HG03432 (cell line): ENCODE results near the gene MUC13.
"Not testable (repeated sequence)": the region's sequence is repeated elsewhere in the genome, so short reads cannot be mapped to it uniquely, and the experiment has no call there.

Experiments
- ATAC-seq: cut with Tn5 transposase; IDR thresholded peaks from one replicate; pipeline ENCODE4 v1.9.1; 2021; ENCODE audit warnings: mild to moderate bottlenecking, moderate library complexity; ENCODE audit not compliant: unreplicated experiment

MUC13 gene

GRCh38 chr3:124934577-124934976, at the start of gene MUC13:
Gene MUC13, minus strand, starts transcription at chr3:124934751. Its CDS starts 39 bp downstream, at chr3:124934712.
- ATAC-seq = no peak

GRCh38 chr3:124982855-124983254, 48.3 kb upstream of the MUC13 start:
- ATAC-seq = no peak

GRCh38 chr3:124981472-124981871, 46.9 kb upstream of the MUC13 start:
- ATAC-seq = no peak

GRCh38 chr3:124978627-124979026, 44.1 kb upstream of the MUC13 start:
- no peak for ATAC-seq

- ATAC-seq = no peak
Measured at GRCh38 chr3:124976383-124976782, 41.8 kb upstream of the MUC13 start.

GRCh38 chr3:124974691-124975090, 40.1 kb upstream of the MUC13 start:
- ATAC-seq = no peak

- ATAC-seq = no peak
Measured at GRCh38 chr3:124973290-124973689, 38.7 kb upstream of the MUC13 start.

GRCh38 chr3:124972457-124972856, 37.9 kb upstream of the MUC13 start:
- no peak for ATAC-seq

- ATAC-seq = no peak
Measured at GRCh38 chr3:124969963-124970722, 35.6 kb upstream of the MUC13 start.

GRCh38 chr3:124969190-124969589, 34.6 kb upstream of the MUC13 start:
- ATAC-seq = no peak

- no peak for ATAC-seq
Measured at GRCh38 chr3:124967964-124968363, 33.4 kb upstream of the MUC13 start.

- no peak for ATAC-seq
Measured at GRCh38 chr3:124966521-124967445, 32.2 kb upstream of the MUC13 start.

- ATAC-seq = no peak
Measured at GRCh38 chr3:124965413-124965812, 30.9 kb upstream of the MUC13 start.

- ATAC-seq = no peak
Measured at GRCh38 chr3:124964387-124964786, 29.8 kb upstream of the MUC13 start.

GRCh38 chr3:124963755-124964154, 29.2 kb upstream of the MUC13 start:
- no peak for ATAC-seq

- ATAC-seq = no peak
Measured at GRCh38 chr3:124962403-124962940, 27.9 kb upstream of the MUC13 start.

GRCh38 chr3:124960698-124961097, 26.1 kb upstream of the MUC13 start:
- no peak for ATAC-seq

- no peak for ATAC-seq
Measured at GRCh38 chr3:124960105-124960504, 25.6 kb upstream of the MUC13 start.

- ATAC-seq = not testable (repeated sequence)
Measured at GRCh38 chr3:124957951-124958350, 23.4 kb upstream of the MUC13 start.

- ATAC-seq = no peak
Measured at GRCh38 chr3:124952282-124952855, 17.8 kb upstream of the MUC13 start.
